Heart right ventricle (tissue), 16 donors: Measurements from ENCODE around the gene ODF4. TPM values are rescaled to one million over a fixed set of nuclear protein-coding genes. Genes with fewer than 3 reads are reported as not detected.

Experiments used
- ATAC-seq, 8 donors: fragments of 200-7000 bp; cut with Tn5 transposase; one replicate each; pipeline ENCODE4 v1.9.1; 2020; ENCODE audit warnings: mild to moderate bottlenecking in 8 of 8, moderate library complexity in 8 of 8, moderate number of reproducible peaks in 1 of 8
- DNase-seq, 2 donors: peaks; one replicate each; pipeline ENCODE4 v3.0.0-alpha.2; 2020
- H3K27ac ChIP-seq, 10 donors: fragments of 200-600 bp; sonication (generic) in 2 of 10; one replicate each; pipeline versions ENCODE4 v1.5.0 to v1.8.0; 2020 to 2022; ENCODE audit warnings: mild to moderate bottlenecking in 3 of 10
- H3K27me3 ChIP-seq, 7 donors: fragments of 200-600 bp; one replicate each; pipeline ENCODE4 v1.8.0; 2021 to 2022; ENCODE audit warnings: mild to moderate bottlenecking in 2 of 7
- H3K36me3 ChIP-seq, 9 donors: fragments of 200-600 bp; sonication (generic) in 1 of 9; one replicate each; pipeline versions ENCODE4 v1.5.0 to v1.8.0; 2020 to 2022; ENCODE audit warnings: mild to moderate bottlenecking in 2 of 9
- H3K4me1 ChIP-seq, 9 donors: fragments of 200-600 bp; sonication (generic) in 1 of 9; one replicate each; pipeline versions ENCODE4 v1.5.0 to v1.8.0; 2020 to 2022; ENCODE audit warnings: mild to moderate bottlenecking in 4 of 9
- H3K4me3 ChIP-seq, 10 donors: fragments of 200-600 bp; sonication (generic) in 2 of 10; one replicate each; pipeline versions ENCODE4 v1.5.0 to v1.8.0; 2020 to 2022; ENCODE audit warnings: mild to moderate bottlenecking in 7 of 10, moderate library complexity in 2 of 10
- H3K9me3 ChIP-seq, 11 donors: fragments of 200-600 bp in 10 of 11; sonication (generic) in 2 of 11; one replicate each; pipeline versions ENCODE4 v1.5.0 to v1.8.0; 2013 to 2022; ENCODE audit warnings: mild to moderate bottlenecking in 2 of 11, control low read depth in 1 of 11, moderate library complexity in 1 of 11
- CTCF ChIP-seq, 9 donors: fragments of 200-600 bp; sonication (generic) in 2 of 9; IDR thresholded peaks; one replicate each; pipeline versions ENCODE4 v1.5.0 to v1.8.0; 2021 to 2022; ENCODE audit warnings: antibody characterized with exemption in 9 of 9, mild to moderate bottlenecking in 5 of 9, moderate library complexity in 1 of 9
- WGBS, 2 donors: extraction: QIAGEN DNeasy Blood & Tissue Kit; methylation state at CpG; one replicate each; pipeline ENCODE4 v1.1.7; 2013; ENCODE audit warnings: inconsistent platforms in 1 of 2; 5-methylcytosine and 5-hydroxymethylcytosine counted together
- intact Hi-C, 10 donors: fragments of 100-400 bp; cut with DNase I; formaldehyde crosslinking; loops; one replicate each; pipeline versions ENCODE4 v1.11.1 to v1.14.2; 2022
- polyA plus RNA-seq, 2 donors: library from polyadenylated mRNA; stranded (reverse); fragments of 200-250 nt; gene quantifications; one replicate each; pipeline ENCODE4 v1.2.3, GENCODE V29; 2013
- total RNA-seq, 10 donors: library from RNA; stranded (reverse); fragmentation: NEBNext Ultra II Directional in 3 of 10; extraction: Animal tissue kit (Norgen Biotek cat#: 25700) in 3 of 10; gene quantifications; one replicate each; pipeline versions ENCODE4 v1.2.1 to v1.2.4, GENCODE V29; 2021 to 2023
- donor health status: Arrhythmogenic right ventricular cardiomyopathy.
- donor health status: ischemic (EF 13 %, LVEDD 7.1; RV severe dilation, severe dysfunction).
- donor health status: healthy with polysubstance abuse.
- donor health status: DM: no; HTN: yes; CAD: no.
- donor health status: DM: no; HTN: no; CAD: no.
- donor health status: ischemic (EF 25% LVEDD 6.9; RV normal size, moderate dysfunction).
- donor health status: ischemic (EF 25% LVEDD 5.7; RV mildly dilated, moderate dysfunction).
- donor health status: healthy.
- donor health status: DM: yes; HTN: yes; CAD: no.
- donor health status: Ischemic cardiomyopathy.
- donor health status: ischemic (EF 35%, LVEDD 5.7; RV mildly dilated, moderate dysfunction).
- donor health status: nonischemic (EF 11% LVEDD 7.7; RV severe dilation, severe dysfunction).
- donor health status: DM: yes; HTN: yes; CAD: no.
- donor health status: PGD.
- donor health status: ischemic (EF 29% LVEDD 5.4; RV normal size, mild dysfunction).
- donor health status: nonischemic (EF 23%, LVEDD 6.1; RV moderate dilation, normal function).

ODF4 gene
- total and polyA plus RNA-seq, 12 donors: not detected

GRCh38 chr17:8324923-8325322 is 14.7 kb upstream of the ODF4 start:
- Histone ChIP-seq H3K4me1 (peaks cover 0 to 39% (median 27%) of the 10 kb centered on the region in 9 donors), H3K4me3 (no peak overlapping the region), H3K27ac (peak overlapping the region in 6 of 10 donors; percentile 3 to 86 (median 54)), H3K27me3 (peaks cover 0 to 38% (median 0%) of the 10 kb centered on the region in 7 donors), H3K36me3 (peaks cover 0 to 25% (median 0%) of the 10 kb centered on the region in 9 donors), H3K9me3 (no peaks in the 10 kb centered on the region)
- no peak for DNase-seq
- no peak for TF ChIP-seq CTCF (IDR thresholded peaks at IDR 0.05)
- ATAC-seq: peak in 1 of 8 donors; percentile 26
- intact Hi-C loops: loop anchor here in 5 of 10 donors (5.0 kb wide), 3 partner anchors 37 to 52 kb away; partner anchors contain the start of gene KRABD2 (in 1 of the 5)
- 61 to 77% methylated on average over 5 of the region's 5 CpGs for WGBS, 2 donors

GRCh38 chr17:8326511-8327302 is 12.9 kb upstream of the ODF4 start:
- peak; percentile 47 to 53 for DNase-seq
- Histone ChIP-seq H3K4me3 (peak overlapping the region; percentile 37 to 75 (median 64)), H3K4me1 (peaks cover 0 to 35% (median 27%) of the 10 kb centered on the region in 9 donors), H3K27me3 (peaks cover 0 to 38% (median 0%) of the 10 kb centered on the region in 7 donors), H3K36me3 (peaks cover 0 to 8% (median 0%) of the 10 kb centered on the region in 9 donors), H3K9me3 (no peaks in the 10 kb centered on the region), H3K27ac (peak overlapping the region; percentile 2 to 88 (median 81))
- intact Hi-C loops: loop anchor here in 5 of 10 donors (5.0 kb wide), 3 partner anchors 36 to 51 kb away; partner anchors contain the start of gene KRABD2 (in 1 of the 5)
- 4 to 6% methylated on average over 48 of the region's 48 CpGs for WGBS, 2 donors
- TF ChIP-seq CTCF (IDR thresholded peaks at IDR 0.05): no peak
- peak; percentile 58 to 79 (median 76) for ATAC-seq

GRCh38 chr17:8327303-8327649 is 12.4 kb upstream of the ODF4 start:
- intact Hi-C loops: loop anchor here in 5 of 10 donors (5.0 kb wide), 3 partner anchors 35 to 50 kb away; partner anchors contain the start of gene KRABD2 (in 1 of the 5)
- DNase-seq: no peak
- 17 to 18% methylated on average over 25 of the region's 25 CpGs for WGBS, 2 donors

More at GRCh38 chr17:8327303-8327649, 12.4 kb upstream of the ODF4 start:
- Histone ChIP-seq H3K36me3 (peaks cover 0 to 2% (median 0%) of the 10 kb centered on the region in 9 donors), H3K27me3 (peaks cover 0 to 38% (median 0%) of the 10 kb centered on the region in 7 donors), H3K4me3 (peak overlapping the region; percentile 37 to 75 (median 64)), H3K4me1 (peaks cover 0 to 35% (median 27%) of the 10 kb centered on the region in 9 donors), H3K27ac (peak overlapping the region in 9 of 10 donors; percentile 74 to 88 (median 81)), H3K9me3 (no peaks in the 10 kb centered on the region)
- no peak for TF ChIP-seq CTCF (IDR thresholded peaks at IDR 0.05)
- ATAC-seq: peak; percentile 19 to 39 (median 32)
